BLaER1 (cell line): ENCODE results near the gene MAPT.

Experiments
- H3K27ac ChIP-seq: shearing (Covaris generic); formaldehyde crosslinking; 2 replicates; pipeline ENCODE4 v1.8.1; 2022
- H3K27me3 ChIP-seq: shearing (Covaris generic); formaldehyde crosslinking; 2 replicates; pipeline ENCODE4 v1.8.1; 2022
- H3K36me3 ChIP-seq: shearing (Covaris generic); formaldehyde crosslinking; 2 replicates; pipeline ENCODE4 v1.8.1; 2022
- H3K4me1 ChIP-seq: shearing (Covaris generic); formaldehyde crosslinking; 2 replicates; pipeline ENCODE4 v1.8.1; 2022
- H3K4me2 ChIP-seq: shearing (Covaris generic); formaldehyde crosslinking; 2 replicates; pipeline ENCODE4 v1.8.1; 2022
- H3K4me3 ChIP-seq: shearing (Covaris generic); formaldehyde crosslinking; 2 replicates; pipeline ENCODE4 v1.8.1; 2022
- H3K9ac ChIP-seq: shearing (Covaris generic); formaldehyde crosslinking; 2 replicates; pipeline ENCODE4 v1.8.1; 2022
- H3K9me3 ChIP-seq: shearing (Covaris generic); formaldehyde crosslinking; 2 replicates; pipeline ENCODE4 v1.8.1; 2022
- H4K20me1 ChIP-seq: shearing (Covaris generic); formaldehyde crosslinking; 2 replicates; pipeline ENCODE4 v1.8.1; 2022
- Cebpa-rat ChIP-seq: shearing (Covaris generic); IDR thresholded peaks from 2 replicates; pipeline ENCODE4 v1.8.1; 2022

Gene MAPT

GRCh38 chr17:45919136-45919535, 24.8 kb downstream of the MAPT start:
- H3K4me3 ChIP-seq, result no peak overlapping the region

GRCh38 chr17:45920083-45920482, 25.7 kb downstream of the MAPT start:
- no peaks in the 10 kb centered on the region for H4K20me1 ChIP-seq
- H3K4me1 ChIP-seq, result no peaks in the 10 kb centered on the region
- no peak for TF ChIP-seq Cebpa-rat
- H3K36me3 ChIP-seq, result no peaks in the 10 kb centered on the region
- H3K4me2 ChIP-seq, result no peak overlapping the region
- H3K27ac ChIP-seq, result no peak overlapping the region
- no peak overlapping the region for H3K4me3 ChIP-seq
- no peaks in the 10 kb centered on the region for H3K27me3 ChIP-seq
- H3K9ac ChIP-seq, result no peak overlapping the region
- no peaks in the 10 kb centered on the region for H3K9me3 ChIP-seq

More at GRCh38 chr17:45919136-45919535, 24.8 kb downstream of the MAPT start:
- Histone ChIP-seq H3K4me1 (peaks cover 7% of the 10 kb centered on the region), H3K36me3 (no peaks in the 10 kb centered on the region), H3K4me2 (no peak overlapping the region), H4K20me1 (no peaks in the 10 kb centered on the region), H3K9me3 (no peaks in the 10 kb centered on the region), H3K27ac (no peak overlapping the region), H3K9ac (no peak overlapping the region), H3K27me3 (no peaks in the 10 kb centered on the region)
- no peak for TF ChIP-seq Cebpa-rat

- H3K9ac ChIP-seq, result no peak overlapping the region
- TF ChIP-seq Cebpa-rat, result no peak
- H3K27me3 ChIP-seq, result no peaks in the 10 kb centered on the region
- H4K20me1 ChIP-seq, result no peaks in the 10 kb centered on the region
- H3K9me3 ChIP-seq, result no peaks in the 10 kb centered on the region
- no peaks in the 10 kb centered on the region for H3K4me1 ChIP-seq
- H3K36me3 ChIP-seq, result no peaks in the 10 kb centered on the region
- H3K4me2 ChIP-seq, result no peak overlapping the region
- H3K27ac ChIP-seq, result no peak overlapping the region
- H3K4me3 ChIP-seq, result no peak overlapping the region
Observed at GRCh38 chr17:45923511-45924268, 29.3 kb downstream of the MAPT start.

- no peak overlapping the region for H3K4me2 ChIP-seq
- no peak overlapping the region for H3K4me3 ChIP-seq
- no peaks in the 10 kb centered on the region for H3K27me3 ChIP-seq
- H3K4me1 ChIP-seq, result no peaks in the 10 kb centered on the region
- no peak overlapping the region for H3K9ac ChIP-seq
- H3K36me3 ChIP-seq, result no peaks in the 10 kb centered on the region
- TF ChIP-seq Cebpa-rat, result no peak
- no peaks in the 10 kb centered on the region for H4K20me1 ChIP-seq
- H3K27ac ChIP-seq, result no peak overlapping the region
- H3K9me3 ChIP-seq, result no peaks in the 10 kb centered on the region
Observed at GRCh38 chr17:45924332-45924820, 30.0 kb downstream of the MAPT start.

GRCh38 chr17:45925311-45925710, 31.0 kb downstream of the MAPT start:
- Histone ChIP-seq H3K4me1 (no peaks in the 10 kb centered on the region), H4K20me1 (no peaks in the 10 kb centered on the region), H3K36me3 (no peaks in the 10 kb centered on the region), H3K4me2 (no peak overlapping the region), H3K27me3 (no peaks in the 10 kb centered on the region), H3K27ac (no peak overlapping the region), H3K9me3 (no peaks in the 10 kb centered on the region), H3K4me3 (no peak overlapping the region), H3K9ac (no peak overlapping the region)
- TF ChIP-seq Cebpa-rat, result no peak

GRCh38 chr17:45927247-45927646, 32.9 kb downstream of the MAPT start:
- Histone ChIP-seq H3K27me3 (no peaks in the 10 kb centered on the region), H3K4me1 (no peaks in the 10 kb centered on the region), H3K9ac (no peak overlapping the region), H4K20me1 (no peaks in the 10 kb centered on the region), H3K4me3 (no peak overlapping the region), H3K36me3 (no peaks in the 10 kb centered on the region), H3K27ac (no peak overlapping the region), H3K4me2 (no peak overlapping the region), H3K9me3 (no peaks in the 10 kb centered on the region)
- no peak for TF ChIP-seq Cebpa-rat

- H3K4me1 ChIP-seq, result no peaks in the 10 kb centered on the region
- H3K9me3 ChIP-seq, result no peaks in the 10 kb centered on the region
- H3K27ac ChIP-seq, result no peak overlapping the region
- H4K20me1 ChIP-seq, result no peaks in the 10 kb centered on the region
- H3K36me3 ChIP-seq, result no peaks in the 10 kb centered on the region
- no peaks in the 10 kb centered on the region for H3K27me3 ChIP-seq
- TF ChIP-seq Cebpa-rat, result no peak
- H3K4me3 ChIP-seq, result no peak overlapping the region
- no peak overlapping the region for H3K9ac ChIP-seq
- no peak overlapping the region for H3K4me2 ChIP-seq
Observed at GRCh38 chr17:45929344-45929743, 35.0 kb downstream of the MAPT start.

GRCh38 chr17:45930420-45930951, 36.1 kb downstream of the MAPT start:
- Histone ChIP-seq H3K9ac (no peak overlapping the region), H3K9me3 (no peaks in the 10 kb centered on the region), H3K27me3 (no peaks in the 10 kb centered on the region), H3K36me3 (no peaks in the 10 kb centered on the region), H4K20me1 (no peaks in the 10 kb centered on the region), H3K4me1 (no peaks in the 10 kb centered on the region), H3K27ac (no peak overlapping the region), H3K4me2 (no peak overlapping the region), H3K4me3 (no peak overlapping the region)
- no peak for TF ChIP-seq Cebpa-rat

GRCh38 chr17:45931677-45932076, 37.3 kb downstream of the MAPT start:
- Histone ChIP-seq H4K20me1 (no peaks in the 10 kb centered on the region), H3K9ac (no peak overlapping the region), H3K4me1 (no peaks in the 10 kb centered on the region), H3K4me2 (no peak overlapping the region), H3K36me3 (no peaks in the 10 kb centered on the region), H3K9me3 (no peaks in the 10 kb centered on the region), H3K27ac (no peak overlapping the region), H3K27me3 (no peaks in the 10 kb centered on the region), H3K4me3 (no peak overlapping the region)
- TF ChIP-seq Cebpa-rat, result no peak

- Histone ChIP-seq H3K36me3 (no peaks in the 10 kb centered on the region), H3K4me3 (no peak overlapping the region), H3K9ac (no peak overlapping the region), H4K20me1 (no peaks in the 10 kb centered on the region), H3K9me3 (no peaks in the 10 kb centered on the region), H3K27me3 (no peaks in the 10 kb centered on the region), H3K4me1 (no peaks in the 10 kb centered on the region), H3K4me2 (no peak overlapping the region), H3K27ac (no peak overlapping the region)
- TF ChIP-seq Cebpa-rat, result no peak
Observed at GRCh38 chr17:45934044-45934979, 40.0 kb downstream of the MAPT start.
